SK-N-SH (cell line): ENCODE measurements around the gene RPGRIP1L. TPM values are rescaled to one million over a fixed set of nuclear protein-coding genes. Genes with fewer than 3 reads are reported as not detected.

Source experiments
- CTCF ChIA-PET: fragments of 300-600, 350-600 bp; formaldehyde crosslinking; extraction: SDS; loops from one replicate; lab custom pipeline; 2021; lab: Yijun Ruan, JAX
- POLR2A ChIA-PET: fragments of 350-600 bp; sonication (Branson Sonifier 250); formaldehyde crosslinking; extraction: SDS; loops from one replicate; lab custom pipeline; 2020; ENCODE audit warnings: antibody characterized with exemption, inconsistent platforms; lab: Yijun Ruan, JAX
- DNase-seq: peaks from one replicate; pipeline ENCODE4 v3.0.0; 2012
- H2AFZ ChIP-seq: fragments of 200-600 bp; sonication (generic); 2 replicates; pipeline ENCODE4 v1.8.1; 2016; ENCODE audit warnings: antibody characterized with exemption, mild to moderate bottlenecking, low read depth
- H3F3A ChIP-seq: fragments of 200-600 bp; sonication (generic); replicated peaks from 2 replicates; pipeline ENCODE3; 2016; ENCODE audit warnings: antibody characterized with exemption, mild to moderate bottlenecking; ENCODE audit not compliant: insufficient read depth
- H3K27ac ChIP-seq, 2 experiments: fragments of 200-500 bp in 1 of 2; fragments of 200-600 bp in 1 of 2; sonication (Bioruptor generic) in 1 of 2; sonication (generic), shearing (Covaris generic) in 1 of 2; 2 replicates each; pipeline versions ENCODE4 v1.5.1 to v1.6.1; 2014 to 2016; ENCODE audit warnings: low read depth in 2 of 2, inconsistent platforms in 1 of 2, low read length in 1 of 2, mild to moderate bottlenecking in 1 of 2, mixed read lengths in 1 of 2
- H3K27me3 ChIP-seq: fragments of 200-600 bp; sonication (generic), shearing (Covaris generic); 2 replicates; pipeline ENCODE4 v1.6.1; 2016; ENCODE audit warnings: mixed run types; ENCODE audit not compliant: insufficient read depth
- H3K36me3 ChIP-seq, 2 experiments: fragments of 200-500 bp in 1 of 2; fragments of 200-600 bp in 1 of 2; sonication (Bioruptor generic) in 1 of 2; sonication (generic) in 1 of 2; replicated peaks in 1 of 2; 2 replicates each; pipeline versions ENCODE3 to v1.5.1; 2014 to 2016; ENCODE audit warnings: low read length in 1 of 2, mild to moderate bottlenecking in 1 of 2; ENCODE audit not compliant: insufficient read depth in 2 of 2, control insufficient read depth in 1 of 2
- H3K4me1 ChIP-seq, 2 experiments: fragments of 200-500 bp in 1 of 2; fragments of 200-600 bp in 1 of 2; sonication (Bioruptor generic) in 1 of 2; sonication (generic), shearing (Covaris generic) in 1 of 2; 2 replicates each; pipeline versions ENCODE4 v1.5.1 to v1.6.1; 2014 to 2016; ENCODE audit warnings: low read depth in 1 of 2, low read length in 1 of 2, mixed run types in 1 of 2; ENCODE audit not compliant: insufficient read depth in 2 of 2, control insufficient read depth in 1 of 2
- H3K4me2 ChIP-seq: fragments of 200-600 bp; sonication (generic), shearing (Covaris generic); 2 replicates; pipeline ENCODE4 v1.6.1; 2017; ENCODE audit warnings: mixed run types
- H3K4me3 ChIP-seq, 2 experiments: fragments of 200-500 bp in 1 of 2; fragments of 200-600 bp in 1 of 2; sonication (Bioruptor generic) in 1 of 2; sonication (generic), shearing (Covaris generic) in 1 of 2; 2 replicates each; pipeline versions ENCODE4 v1.5.1 to v1.8.1; 2014 to 2016; ENCODE audit warnings: low read depth in 2 of 2, inconsistent platforms in 1 of 2, low read length in 1 of 2, mild to moderate bottlenecking in 1 of 2, mixed read lengths in 1 of 2, moderate library complexity in 1 of 2
- H3K79me2 ChIP-seq: fragments of 200-600 bp; sonication (generic); 2 replicates; pipeline ENCODE4 v1.8.1; 2017; ENCODE audit warnings: mild to moderate bottlenecking; ENCODE audit not compliant: insufficient read depth
- H3K9ac ChIP-seq: fragments of 200-600 bp; sonication (generic); 2 replicates; pipeline ENCODE4 v1.6.1; 2017; ENCODE audit warnings: mixed run types
- H3K9me2 ChIP-seq: fragments of 200-600 bp; sonication (generic); 2 replicates; pipeline ENCODE4 v1.6.1; 2017; ENCODE audit warnings: mixed run types
- H3K9me3 ChIP-seq: fragments of 200-600 bp; sonication (generic); 2 replicates; pipeline ENCODE4 v1.6.1; 2017; ENCODE audit warnings: mixed run types, mild to moderate bottlenecking, moderate library complexity
- H4K20me1 ChIP-seq: fragments of 200-600 bp; sonication (generic); 2 replicates; pipeline ENCODE4 v1.6.1; 2017; ENCODE audit warnings: mild to moderate bottlenecking, mixed run types; ENCODE audit not compliant: insufficient read depth
- ELF1 ChIP-seq: IDR thresholded peaks from 2 replicates; pipeline ENCODE4 v1.4.0; 2012
- EZH2phosphoT487 ChIP-seq: fragments of 200-600 bp; sonication (generic); IDR thresholded peaks from 2 replicates; pipeline ENCODE4 v1.6.1; 2017; ENCODE audit warnings: low read depth, mixed run types, mild to moderate bottlenecking, antibody characterized with exemption, moderate library complexity, borderline replicate concordance
- JUND ChIP-seq: IDR thresholded peaks from 2 replicates; pipeline ENCODE4 v1.4.0; 2012
- MEF2A ChIP-seq: IDR thresholded peaks from 2 replicates; pipeline ENCODE4 v1.4.0; 2012; ENCODE audit warnings: low read depth, borderline replicate concordance
- MXI1 ChIP-seq: IDR thresholded peaks from 2 replicates; pipeline ENCODE4 v1.6.1; 2012; ENCODE audit warnings: mild to moderate bottlenecking, low read depth, low read length, improper control_type of control experiment
- NRF1 ChIP-seq: IDR thresholded peaks from 2 replicates; pipeline ENCODE4 v1.6.1; 2012; ENCODE audit warnings: low read depth, mild to moderate bottlenecking, low read length
- TAF1 ChIP-seq: IDR thresholded peaks from 2 replicates; pipeline ENCODE4 v1.6.1; 2012; ENCODE audit warnings: low read depth, mild to moderate bottlenecking, low read length, moderate library complexity, borderline replicate concordance
- TEAD4 ChIP-seq: IDR thresholded peaks from 2 replicates; pipeline ENCODE4 v1.4.0; 2012; ENCODE audit warnings: mild to moderate bottlenecking, borderline replicate concordance; ENCODE audit not compliant: insufficient read depth
- USF1 ChIP-seq: IDR thresholded peaks from 2 replicates; pipeline ENCODE4 v1.4.0; 2012; ENCODE audit warnings: low read depth, borderline replicate concordance
- WGBS: methylation state at CpG from one replicate; pipeline ENCODE4 v1.1.6; 2017; ENCODE audit warnings: low lambda C conversion rate; 5-methylcytosine and 5-hydroxymethylcytosine counted together
- polyA plus RNA-seq, 3 experiments: library from polyadenylated mRNA; depleted of rRNA; stranded (reverse); fragments of >200 nt; gene quantifications; 2 replicates each; pipeline ENCODE4 v1.2.3, GENCODE V29; 2012
- TF ChIP-seq, protein P1 (sequence below): IDR thresholded peaks from 2 replicates; pipeline ENCODE4 v1.6.1; 2012; ENCODE audit warnings: mild to moderate bottlenecking, low read depth, low read length, moderate library complexity
- TF ChIP-seq, protein P2 (sequence below): fragments of 200-600 bp; sonication (generic); IDR thresholded peaks from 2 replicates; pipeline ENCODE4 v1.6.1; 2017; ENCODE audit warnings: antibody characterized with exemption, mild to moderate bottlenecking, moderate library complexity
- TF ChIP-seq, protein P3 (sequence below): fragments of 150-350 bp; IDR thresholded peaks from 2 replicates; pipeline ENCODE4 v1.6.1; 2017; ENCODE audit warnings: antibody characterized with exemption, low read length, low read depth, borderline replicate concordance

RPGRIP1L gene
- polyA plus RNA-seq, 1 of the 3 experiments (the other 2 are of a cell fraction): 5.7 TPM

- Histone ChIP-seq H3K36me3 (peaks cover 3 to 4% of the 10 kb centered on the region in 2 experiments), H3K9me2 (no peaks in the 10 kb centered on the region), H3K9ac (no peak overlapping the region), H3K27me3 (no peaks in the 10 kb centered on the region), H3K79me2 (no peaks in the 10 kb centered on the region), H3K4me2 (no peak overlapping the region), H3F3A (no peaks in the 10 kb centered on the region), H3K27ac (no peak overlapping the region), H3K4me1 (peaks cover 0 to 3% of the 10 kb centered on the region in 2 experiments; a peak in 1 of 4 replicates), H3K9me3 (no peaks in the 10 kb centered on the region), H2AFZ (no peak overlapping the region), H4K20me1 (no peaks in the 10 kb centered on the region), H3K4me3 (no peak overlapping the region)
- 97% methylated on average over 3 of the region's 4 CpGs for WGBS
- no peak for DNase-seq
- ChIA-PET POLR2A (no interaction called here), CTCF (interaction anchor here (0.6 kb wide), 1 partner anchor 8 kb away, joined by 3 read pairs; no protein-coding TSS in a partner anchor)
- TF ChIP-seq, protein P1, sequence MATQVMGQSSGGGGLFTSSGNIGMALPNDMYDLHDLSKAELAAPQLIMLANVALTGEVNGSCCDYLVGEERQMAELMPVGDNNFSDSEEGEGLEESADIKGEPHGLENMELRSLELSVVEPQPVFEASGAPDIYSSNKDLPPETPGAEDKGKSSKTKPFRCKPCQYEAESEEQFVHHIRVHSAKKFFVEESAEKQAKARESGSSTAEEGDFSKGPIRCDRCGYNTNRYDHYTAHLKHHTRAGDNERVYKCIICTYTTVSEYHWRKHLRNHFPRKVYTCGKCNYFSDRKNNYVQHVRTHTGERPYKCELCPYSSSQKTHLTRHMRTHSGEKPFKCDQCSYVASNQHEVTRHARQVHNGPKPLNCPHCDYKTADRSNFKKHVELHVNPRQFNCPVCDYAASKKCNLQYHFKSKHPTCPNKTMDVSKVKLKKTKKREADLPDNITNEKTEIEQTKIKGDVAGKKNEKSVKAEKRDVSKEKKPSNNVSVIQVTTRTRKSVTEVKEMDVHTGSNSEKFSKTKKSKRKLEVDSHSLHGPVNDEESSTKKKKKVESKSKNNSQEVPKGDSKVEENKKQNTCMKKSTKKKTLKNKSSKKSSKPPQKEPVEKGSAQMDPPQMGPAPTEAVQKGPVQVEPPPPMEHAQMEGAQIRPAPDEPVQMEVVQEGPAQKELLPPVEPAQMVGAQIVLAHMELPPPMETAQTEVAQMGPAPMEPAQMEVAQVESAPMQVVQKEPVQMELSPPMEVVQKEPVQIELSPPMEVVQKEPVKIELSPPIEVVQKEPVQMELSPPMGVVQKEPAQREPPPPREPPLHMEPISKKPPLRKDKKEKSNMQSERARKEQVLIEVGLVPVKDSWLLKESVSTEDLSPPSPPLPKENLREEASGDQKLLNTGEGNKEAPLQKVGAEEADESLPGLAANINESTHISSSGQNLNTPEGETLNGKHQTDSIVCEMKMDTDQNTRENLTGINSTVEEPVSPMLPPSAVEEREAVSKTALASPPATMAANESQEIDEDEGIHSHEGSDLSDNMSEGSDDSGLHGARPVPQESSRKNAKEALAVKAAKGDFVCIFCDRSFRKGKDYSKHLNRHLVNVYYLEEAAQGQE: no peak
- no peak for TF ChIP-seq EZH2phosphoT487
- TF ChIP-seq, protein P2, sequence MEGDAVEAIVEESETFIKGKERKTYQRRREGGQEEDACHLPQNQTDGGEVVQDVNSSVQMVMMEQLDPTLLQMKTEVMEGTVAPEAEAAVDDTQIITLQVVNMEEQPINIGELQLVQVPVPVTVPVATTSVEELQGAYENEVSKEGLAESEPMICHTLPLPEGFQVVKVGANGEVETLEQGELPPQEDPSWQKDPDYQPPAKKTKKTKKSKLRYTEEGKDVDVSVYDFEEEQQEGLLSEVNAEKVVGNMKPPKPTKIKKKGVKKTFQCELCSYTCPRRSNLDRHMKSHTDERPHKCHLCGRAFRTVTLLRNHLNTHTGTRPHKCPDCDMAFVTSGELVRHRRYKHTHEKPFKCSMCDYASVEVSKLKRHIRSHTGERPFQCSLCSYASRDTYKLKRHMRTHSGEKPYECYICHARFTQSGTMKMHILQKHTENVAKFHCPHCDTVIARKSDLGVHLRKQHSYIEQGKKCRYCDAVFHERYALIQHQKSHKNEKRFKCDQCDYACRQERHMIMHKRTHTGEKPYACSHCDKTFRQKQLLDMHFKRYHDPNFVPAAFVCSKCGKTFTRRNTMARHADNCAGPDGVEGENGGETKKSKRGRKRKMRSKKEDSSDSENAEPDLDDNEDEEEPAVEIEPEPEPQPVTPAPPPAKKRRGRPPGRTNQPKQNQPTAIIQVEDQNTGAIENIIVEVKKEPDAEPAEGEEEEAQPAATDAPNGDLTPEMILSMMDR: no peak
- TF ChIP-seq JUND: no peak
- no peak for TF ChIP-seq MEF2A
- no peak for TF ChIP-seq TEAD4
- no peak for TF ChIP-seq ELF1
- TF ChIP-seq MXI1: no peak
- TF ChIP-seq NRF1: no peak
- TF ChIP-seq, protein P3, sequence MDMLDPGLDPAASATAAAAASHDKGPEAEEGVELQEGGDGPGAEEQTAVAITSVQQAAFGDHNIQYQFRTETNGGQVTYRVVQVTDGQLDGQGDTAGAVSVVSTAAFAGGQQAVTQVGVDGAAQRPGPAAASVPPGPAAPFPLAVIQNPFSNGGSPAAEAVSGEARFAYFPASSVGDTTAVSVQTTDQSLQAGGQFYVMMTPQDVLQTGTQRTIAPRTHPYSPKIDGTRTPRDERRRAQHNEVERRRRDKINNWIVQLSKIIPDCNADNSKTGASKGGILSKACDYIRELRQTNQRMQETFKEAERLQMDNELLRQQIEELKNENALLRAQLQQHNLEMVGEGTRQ: no peak
Measured at GRCh38 chr16:53609536-53609935, 94.1 kb downstream of the RPGRIP1L start.

DNA sequence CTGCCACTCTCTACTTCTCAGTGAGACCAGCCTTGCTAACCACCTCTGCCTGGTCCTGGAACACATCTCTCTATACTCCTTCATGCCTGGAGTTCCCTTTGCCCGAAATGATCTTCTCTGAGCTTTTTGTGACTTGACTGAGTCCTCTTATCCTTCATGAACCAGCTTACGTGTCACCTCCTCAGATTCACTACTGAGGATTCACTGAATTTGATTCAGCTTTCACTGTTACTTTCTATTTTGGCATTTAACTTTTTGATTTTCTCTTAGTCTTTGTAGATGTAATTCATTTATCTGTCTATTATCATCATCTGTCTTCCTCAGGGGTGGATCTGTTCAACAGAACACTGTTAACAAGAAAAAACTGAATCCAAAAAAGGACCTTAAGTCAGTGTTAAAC, 95.6 kb downstream of the RPGRIP1L start:
- H3K27me3 ChIP-seq: no peaks in the 10 kb centered on the region
- 81% methylated on average over 2 of the region's 2 CpGs for WGBS
- TF ChIP-seq TAF1 (no peak), USF1 (no peak)
- H3K36me3 ChIP-seq: peaks cover 4 to 8% of the 10 kb centered on the region in 2 experiments
- DNase-seq: no peak
- H3K27ac ChIP-seq: no peak overlapping the region
- POLR2A ChIA-PET: no interaction called here
- peaks cover 0 to 3% of the 10 kb centered on the region in 2 experiments; a peak in 1 of 4 replicates for H3K4me1 ChIP-seq
- no peak overlapping the region for H2AFZ ChIP-seq
- no peak overlapping the region for H3K4me2 ChIP-seq
- CTCF ChIA-PET: no interaction called here
- no peak overlapping the region for H3K9ac ChIP-seq
- no peak overlapping the region for H3K4me3 ChIP-seq
- H3K9me2 ChIP-seq: no peaks in the 10 kb centered on the region
- no peaks in the 10 kb centered on the region for H3K9me3 ChIP-seq
- H3F3A ChIP-seq: no peaks in the 10 kb centered on the region
- H4K20me1 ChIP-seq: no peaks in the 10 kb centered on the region
- no peaks in the 10 kb centered on the region for H3K79me2 ChIP-seq
